ENCODE data around the gene GPT2.

The GPT2 gene

DNA sequence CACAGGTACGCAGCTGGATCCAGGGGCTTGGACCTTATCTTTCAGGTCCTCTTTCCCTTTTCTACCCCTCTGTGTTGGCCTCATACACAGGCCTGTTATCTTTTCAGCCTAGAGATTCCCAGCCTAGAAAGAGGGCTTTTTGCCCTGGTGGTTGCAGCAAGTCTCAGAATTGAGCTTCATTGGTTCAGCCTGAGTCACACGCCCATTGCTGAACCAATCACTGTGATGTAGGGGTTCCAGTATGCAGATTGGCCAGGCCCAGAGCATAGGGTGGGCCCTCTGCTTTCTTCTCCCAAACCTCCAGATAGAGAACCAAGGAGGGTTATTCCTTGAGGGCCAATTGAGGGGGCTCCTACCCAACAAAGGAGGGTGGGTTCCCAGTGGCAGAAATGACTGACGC is 32.8 kb downstream of the GPT2 start:
- peaks cover 93% of the 10 kb centered on the region for H3K36me3 ChIP-seq (ENCODE audit: control insufficient read depth, insufficient read depth, low read length, severe bottlenecking)

DNA sequence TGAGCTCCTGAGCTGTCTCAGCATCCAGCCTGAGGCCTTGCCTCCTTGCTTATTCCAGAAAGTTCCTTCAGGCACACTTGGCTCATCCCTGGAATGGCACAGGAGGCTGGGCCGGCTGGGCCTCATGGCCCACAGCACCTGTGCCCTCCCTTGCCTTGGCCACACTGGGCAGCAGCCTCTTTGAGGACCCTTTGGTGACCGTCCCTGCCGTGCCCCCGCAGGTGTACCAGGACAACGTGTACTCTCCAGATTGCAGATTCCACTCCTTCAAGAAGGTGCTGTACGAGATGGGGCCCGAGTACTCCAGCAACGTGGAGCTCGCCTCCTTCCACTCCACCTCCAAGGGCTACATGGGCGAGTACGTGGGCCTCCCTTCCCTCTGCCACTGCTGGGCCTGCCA is 34.2 kb downstream of the GPT2 start:
- H3K9ac ChIP-seq (ENCODE audit: low read length) = no peak overlapping the region
- H3K4me3 ChIP-seq (ENCODE audit: low read length) = no peak overlapping the region
- no peaks in the 10 kb centered on the region for H3K9me3 ChIP-seq (ENCODE audit: control insufficient read depth, low read length)
- DNase-seq (ENCODE audit: low read depth) = no peak
- H3K4me1 ChIP-seq (ENCODE audit: control insufficient read depth, insufficient read depth, low read length) = no peaks in the 10 kb centered on the region
- H3K36me3 ChIP-seq (ENCODE audit: control insufficient read depth, insufficient read depth, low read length, severe bottlenecking) = peaks cover 93% of the 10 kb centered on the region
- no peaks in the 10 kb centered on the region for H3K27me3 ChIP-seq (replicated peaks; ENCODE audit: control insufficient read depth, insufficient read depth, low read length)

More for the DNA sequence above, 32.8 kb downstream of the GPT2 start:
- Histone ChIP-seq H3K9me3 (ENCODE audit: control insufficient read depth, low read length) (no peaks in the 10 kb centered on the region), H3K4me1 (ENCODE audit: control insufficient read depth, insufficient read depth, low read length) (no peaks in the 10 kb centered on the region), H3K9ac (ENCODE audit: low read length) (no peak overlapping the region), H3K27me3 (replicated peaks; ENCODE audit: control insufficient read depth, insufficient read depth, low read length) (no peaks in the 10 kb centered on the region), H3K4me3 (ENCODE audit: low read length) (no peak overlapping the region)
- no peak for DNase-seq (ENCODE audit: low read depth)

DNA sequence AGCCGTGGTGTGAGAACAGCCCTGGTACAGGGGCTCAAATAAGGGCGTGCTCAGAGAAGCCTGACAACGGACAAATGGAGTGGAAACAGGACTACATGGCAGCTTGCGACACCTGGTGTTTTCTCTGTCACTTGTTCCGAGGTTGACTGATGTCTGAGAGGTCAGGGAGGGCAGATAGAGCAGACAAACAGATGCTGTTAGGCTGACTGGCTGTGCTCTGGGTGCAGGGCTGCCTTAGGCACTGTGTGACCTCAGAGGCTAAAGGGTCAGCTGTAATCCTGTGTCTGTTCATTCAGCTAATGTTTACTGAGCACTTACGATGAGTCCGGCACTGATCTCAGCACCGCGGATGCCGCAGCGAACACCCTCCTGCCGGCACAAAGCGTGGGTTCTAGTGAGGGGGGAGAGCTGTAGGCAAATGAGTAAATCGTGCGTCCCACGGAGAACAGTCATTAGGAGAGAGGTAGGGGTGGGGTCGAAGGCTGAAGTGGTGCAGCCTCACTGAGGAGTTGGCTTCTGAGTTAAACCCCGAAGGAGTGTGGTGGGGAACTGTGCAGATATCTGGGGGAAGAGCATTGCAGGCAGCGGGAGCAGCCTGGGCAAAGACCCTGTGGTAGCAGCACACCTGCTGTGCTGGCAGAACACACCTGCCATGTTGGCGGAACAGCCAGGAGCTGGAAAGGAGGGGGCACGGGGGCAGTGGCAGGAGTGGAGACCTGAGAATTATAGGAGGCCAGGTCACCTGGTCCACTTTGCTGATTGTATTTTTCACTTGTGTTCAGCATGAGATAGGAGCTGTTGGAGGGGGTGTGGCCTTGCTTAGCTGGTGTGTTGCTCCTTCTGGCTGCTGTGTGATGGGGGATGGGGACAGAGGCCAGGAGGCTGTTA is 35.0 kb downstream of the GPT2 start:
- Histone ChIP-seq H3K4me3 (ENCODE audit: low read length) (no peak overlapping the region), H3K9me3 (ENCODE audit: control insufficient read depth, low read length) (no peaks in the 10 kb centered on the region), H3K4me1 (ENCODE audit: control insufficient read depth, insufficient read depth, low read length) (no peaks in the 10 kb centered on the region), H3K9ac (ENCODE audit: low read length) (no peak overlapping the region), H3K36me3 (ENCODE audit: control insufficient read depth, insufficient read depth, low read length, severe bottlenecking) (peaks cover 93% of the 10 kb centered on the region), H3K27me3 (replicated peaks; ENCODE audit: control insufficient read depth, insufficient read depth, low read length) (no peaks in the 10 kb centered on the region)
- DNase-seq (ENCODE audit: low read depth) = no peak

DNA sequence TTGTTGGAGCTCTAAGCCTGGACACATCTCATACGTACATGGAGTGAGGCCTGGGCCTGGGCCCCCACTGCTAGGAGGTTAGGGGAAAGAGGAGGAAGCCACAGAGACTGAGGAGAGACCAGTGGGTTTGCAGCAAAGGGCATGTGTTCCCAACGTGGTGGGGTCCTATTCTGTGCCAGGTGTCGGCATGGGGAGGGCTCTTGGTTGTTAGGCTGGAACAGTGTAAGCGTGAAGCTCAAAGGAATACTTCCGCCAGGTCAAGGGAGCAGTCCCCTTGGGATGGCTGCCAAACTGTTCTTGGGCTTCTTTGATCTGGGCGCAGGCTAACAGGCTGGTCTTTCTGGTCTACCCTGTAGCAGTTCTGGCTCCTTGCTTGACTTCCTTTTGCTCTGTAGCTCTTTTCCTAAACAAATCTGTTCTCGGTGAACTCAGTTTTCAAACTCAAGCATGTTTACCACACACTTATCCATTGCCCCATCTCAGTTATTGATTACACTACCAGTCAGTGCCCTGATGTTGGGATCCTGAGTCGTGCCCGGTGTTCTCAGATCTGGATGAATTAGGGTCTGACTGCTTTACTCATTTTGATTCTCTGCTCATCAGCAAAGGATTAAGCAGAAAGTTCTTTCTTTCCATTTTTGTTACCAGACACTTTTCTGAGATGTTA is 36.4 kb downstream of the GPT2 start:
- no peak for DNase-seq (ENCODE audit: low read depth)
- H3K4me1 ChIP-seq (ENCODE audit: control insufficient read depth, insufficient read depth, low read length) = no peaks in the 10 kb centered on the region
- H3K9me3 ChIP-seq (ENCODE audit: control insufficient read depth, low read length) = no peaks in the 10 kb centered on the region
- H3K36me3 ChIP-seq (ENCODE audit: control insufficient read depth, insufficient read depth, low read length, severe bottlenecking) = peaks cover 89% of the 10 kb centered on the region
- H3K9ac ChIP-seq (ENCODE audit: low read length) = no peak overlapping the region
- no peaks in the 10 kb centered on the region for H3K27me3 ChIP-seq (replicated peaks; ENCODE audit: control insufficient read depth, insufficient read depth, low read length)
- H3K4me3 ChIP-seq (ENCODE audit: low read length) = no peak overlapping the region

DNA sequence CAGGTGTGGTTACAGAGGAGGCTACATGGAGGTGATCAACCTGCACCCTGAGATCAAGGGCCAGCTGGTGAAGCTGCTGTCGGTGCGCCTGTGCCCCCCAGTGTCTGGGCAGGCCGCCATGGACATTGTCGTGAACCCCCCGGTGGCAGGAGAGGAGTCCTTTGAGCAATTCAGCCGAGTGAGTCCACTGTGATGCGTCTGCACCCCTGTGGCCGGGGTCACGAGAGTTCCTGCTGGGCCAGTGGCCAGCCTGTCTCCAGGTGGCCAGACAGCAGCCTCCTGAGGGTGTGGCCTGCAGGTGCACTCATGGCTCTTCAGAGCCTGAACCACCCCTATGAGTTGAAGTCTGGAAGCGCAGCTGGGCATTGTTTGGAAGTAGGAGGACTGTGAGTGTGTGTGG is 38.1 kb downstream of the GPT2 start:
- Histone ChIP-seq H3K9me3 (ENCODE audit: control insufficient read depth, low read length) (no peaks in the 10 kb centered on the region), H3K36me3 (ENCODE audit: control insufficient read depth, insufficient read depth, low read length, severe bottlenecking) (peaks cover 88% of the 10 kb centered on the region), H3K4me1 (ENCODE audit: control insufficient read depth, insufficient read depth, low read length) (no peaks in the 10 kb centered on the region)

DNA sequence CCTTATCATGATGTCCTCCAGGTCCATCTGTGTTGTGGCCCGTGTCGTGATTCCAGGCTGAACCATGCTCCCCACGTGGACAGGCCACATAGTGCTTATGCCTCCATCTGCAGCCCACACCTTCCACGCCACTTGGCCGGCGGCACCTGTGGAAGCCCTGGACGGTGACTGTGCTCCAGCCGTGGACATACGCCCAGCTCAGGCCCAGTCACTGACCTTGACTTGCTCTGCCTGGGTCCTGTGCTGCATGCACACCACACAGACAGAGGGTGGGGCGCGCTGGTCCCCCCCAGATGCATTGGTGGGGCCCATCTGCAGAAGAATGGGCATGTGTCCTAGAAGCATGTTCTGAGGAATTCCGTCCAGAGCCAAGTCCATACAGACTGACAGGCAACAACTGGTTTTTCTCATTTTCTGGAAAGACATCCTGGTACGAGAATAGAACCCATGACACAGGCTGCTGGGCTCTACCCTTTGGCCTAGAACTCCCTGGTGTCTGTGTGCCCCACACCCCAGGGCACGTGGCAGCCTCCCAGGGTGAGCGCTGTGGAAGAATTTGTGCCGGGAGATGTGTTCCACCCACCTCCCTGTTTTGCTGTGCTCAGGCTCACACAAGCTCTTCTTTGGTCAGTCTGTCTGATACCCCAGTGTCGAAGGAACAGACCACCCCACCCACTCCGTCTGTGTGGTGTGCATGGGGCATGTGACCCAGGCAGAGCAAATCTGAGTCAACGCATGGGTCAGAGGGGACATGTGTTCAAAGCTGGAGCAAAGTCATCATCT is 39.5 kb downstream of the GPT2 start:
- DNase-seq (ENCODE audit: low read depth) = no peak
- H3K9me3 ChIP-seq (ENCODE audit: control insufficient read depth, low read length) = no peaks in the 10 kb centered on the region
- H3K4me1 ChIP-seq (ENCODE audit: control insufficient read depth, insufficient read depth, low read length) = no peaks in the 10 kb centered on the region
- H3K27me3 ChIP-seq (replicated peaks; ENCODE audit: control insufficient read depth, insufficient read depth, low read length) = no peaks in the 10 kb centered on the region
- H3K4me3 ChIP-seq (ENCODE audit: low read length) = no peak overlapping the region
- H3K9ac ChIP-seq (ENCODE audit: low read length) = no peak overlapping the region
- H3K36me3 ChIP-seq (ENCODE audit: control insufficient read depth, insufficient read depth, low read length, severe bottlenecking) = peaks cover 89% of the 10 kb centered on the region

More for the DNA sequence above, 38.1 kb downstream of the GPT2 start:
- Histone ChIP-seq H3K27me3 (replicated peaks; ENCODE audit: control insufficient read depth, insufficient read depth, low read length) (no peaks in the 10 kb centered on the region), H3K4me3 (ENCODE audit: low read length) (no peak overlapping the region), H3K9ac (ENCODE audit: low read length) (no peak overlapping the region)
- DNase-seq (ENCODE audit: low read depth) = no peak

DNA sequence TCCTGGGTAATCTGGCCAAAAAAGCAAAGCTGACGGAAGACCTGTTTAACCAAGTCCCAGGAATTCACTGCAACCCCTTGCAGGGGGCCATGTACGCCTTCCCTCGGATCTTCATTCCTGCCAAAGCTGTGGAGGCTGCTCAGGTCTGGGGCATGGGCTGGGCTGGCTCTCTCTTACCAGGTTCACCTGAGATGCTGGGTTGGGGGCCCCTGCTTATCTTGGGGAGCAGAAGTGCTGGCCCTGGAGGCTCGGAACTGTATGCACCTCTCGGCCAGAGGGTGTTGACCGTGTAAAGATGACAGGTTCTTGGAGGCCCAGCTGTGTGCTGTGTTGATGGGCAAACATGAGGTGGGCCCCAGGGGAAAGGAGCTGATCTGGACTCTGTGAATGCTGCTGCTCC is 40.2 kb downstream of the GPT2 start:
- Histone ChIP-seq H3K27me3 (replicated peaks; ENCODE audit: control insufficient read depth, insufficient read depth, low read length) (no peaks in the 10 kb centered on the region), H3K4me3 (ENCODE audit: low read length) (no peak overlapping the region), H3K4me1 (ENCODE audit: control insufficient read depth, insufficient read depth, low read length) (no peaks in the 10 kb centered on the region), H3K9ac (ENCODE audit: low read length) (no peak overlapping the region), H3K36me3 (ENCODE audit: control insufficient read depth, insufficient read depth, low read length, severe bottlenecking) (peaks cover 89% of the 10 kb centered on the region), H3K9me3 (ENCODE audit: control insufficient read depth, low read length) (no peaks in the 10 kb centered on the region)
- DNase-seq (ENCODE audit: low read depth) = no peak

DNA sequence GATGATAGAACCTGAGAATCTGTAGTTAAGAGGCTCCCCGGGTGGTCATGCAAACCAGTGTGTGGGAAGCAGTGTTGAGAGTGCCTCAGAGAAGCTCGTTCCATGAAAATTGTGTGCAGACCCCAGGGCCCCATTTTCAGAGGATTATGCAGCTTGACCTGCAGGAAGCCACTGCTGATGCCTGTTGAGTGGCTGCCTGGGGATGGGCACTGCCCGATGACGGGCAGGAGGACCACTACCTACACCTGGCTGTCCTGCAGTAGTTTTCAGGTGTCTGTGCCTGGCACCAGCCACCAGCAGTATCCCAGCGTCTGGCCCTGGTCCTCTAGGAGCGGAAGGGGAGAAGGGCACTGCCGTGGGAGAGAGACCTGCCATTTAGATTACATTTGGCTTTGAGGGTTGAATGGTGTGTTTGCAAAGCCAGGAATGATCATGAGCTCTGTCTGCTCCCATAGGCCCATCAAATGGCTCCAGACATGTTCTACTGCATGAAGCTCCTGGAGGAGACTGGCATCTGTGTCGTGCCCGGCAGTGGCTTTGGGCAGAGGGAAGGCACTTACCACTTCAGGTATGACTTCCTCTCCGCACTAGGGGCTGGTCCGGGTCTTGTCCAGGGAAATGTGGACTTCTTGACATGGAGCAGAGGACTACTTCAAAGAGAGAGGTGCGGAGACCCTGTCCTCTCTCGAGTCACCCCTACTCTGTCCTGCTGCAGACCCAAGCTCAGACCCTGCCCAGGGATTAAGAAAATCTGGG is 42.5 kb downstream of the GPT2 start:
- H3K9ac ChIP-seq (ENCODE audit: low read length) = no peak overlapping the region
- no peak overlapping the region for H3K4me3 ChIP-seq (ENCODE audit: low read length)
- H3K36me3 ChIP-seq (ENCODE audit: control insufficient read depth, insufficient read depth, low read length, severe bottlenecking) = peaks cover 81% of the 10 kb centered on the region
- H3K9me3 ChIP-seq (ENCODE audit: control insufficient read depth, low read length) = no peaks in the 10 kb centered on the region
- no peaks in the 10 kb centered on the region for H3K4me1 ChIP-seq (ENCODE audit: control insufficient read depth, insufficient read depth, low read length)
- no peak for DNase-seq (ENCODE audit: low read depth)
- H3K27me3 ChIP-seq (replicated peaks; ENCODE audit: control insufficient read depth, insufficient read depth, low read length) = no peaks in the 10 kb centered on the region

DNA sequence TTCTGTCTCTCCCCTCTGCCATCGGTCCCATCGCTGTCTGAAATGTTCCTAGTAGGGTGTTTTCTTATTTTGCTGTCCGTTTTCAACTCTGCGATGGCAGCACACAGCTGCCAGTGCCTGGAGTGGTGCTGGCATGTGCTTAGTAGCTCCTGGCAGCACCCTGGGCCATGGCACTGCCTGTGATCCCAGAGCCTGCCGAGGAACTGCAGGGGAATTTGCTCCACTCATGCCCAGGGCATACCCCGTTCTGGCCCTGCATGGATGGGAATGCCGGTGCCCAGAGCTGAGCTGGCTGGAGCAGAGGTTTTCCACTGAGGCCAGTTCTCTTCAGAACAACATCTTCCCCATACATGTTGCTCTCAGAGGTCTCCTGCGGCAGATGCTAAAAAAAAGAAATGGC is 43.1 kb downstream of the GPT2 start:
- no peaks in the 10 kb centered on the region for H3K27me3 ChIP-seq (replicated peaks; ENCODE audit: control insufficient read depth, insufficient read depth, low read length)
- H3K9ac ChIP-seq (ENCODE audit: low read length) = no peak overlapping the region
- H3K4me1 ChIP-seq (ENCODE audit: control insufficient read depth, insufficient read depth, low read length) = no peaks in the 10 kb centered on the region
- H3K4me3 ChIP-seq (ENCODE audit: low read length) = no peak overlapping the region
- peaks cover 74% of the 10 kb centered on the region for H3K36me3 ChIP-seq (ENCODE audit: control insufficient read depth, insufficient read depth, low read length, severe bottlenecking)
- no peaks in the 10 kb centered on the region for H3K9me3 ChIP-seq (ENCODE audit: control insufficient read depth, low read length)
- DNase-seq (ENCODE audit: low read depth) = no peak

DNA sequence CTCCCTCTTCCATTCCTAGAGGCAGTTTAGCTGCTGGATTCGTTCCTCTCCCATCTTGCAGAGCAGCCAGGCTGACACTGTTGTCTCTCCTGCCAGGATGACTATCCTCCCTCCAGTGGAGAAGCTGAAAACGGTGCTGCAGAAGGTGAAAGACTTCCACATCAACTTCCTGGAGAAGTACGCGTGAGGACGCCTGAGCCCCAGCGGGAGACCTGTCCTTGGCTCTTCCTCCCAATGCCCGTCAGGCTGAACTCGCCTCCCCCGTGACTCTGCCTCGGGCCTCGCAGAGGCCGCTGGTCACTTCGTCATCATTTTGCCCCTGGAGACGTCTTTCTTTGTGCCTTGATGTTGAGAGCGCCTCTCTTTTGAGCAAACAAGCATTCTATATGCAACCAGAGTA is 44.6 kb downstream of the GPT2 start:
- H3K9me3 ChIP-seq (ENCODE audit: control insufficient read depth, low read length) = no peaks in the 10 kb centered on the region
- peaks cover 59% of the 10 kb centered on the region for H3K36me3 ChIP-seq (ENCODE audit: control insufficient read depth, insufficient read depth, low read length, severe bottlenecking)
- H3K4me3 ChIP-seq (ENCODE audit: low read length) = no peak overlapping the region
- H3K9ac ChIP-seq (ENCODE audit: low read length) = no peak overlapping the region
- no peaks in the 10 kb centered on the region for H3K4me1 ChIP-seq (ENCODE audit: control insufficient read depth, insufficient read depth, low read length)
- H3K27me3 ChIP-seq (replicated peaks; ENCODE audit: control insufficient read depth, insufficient read depth, low read length) = no peaks in the 10 kb centered on the region
- DNase-seq (ENCODE audit: low read depth) = no peak

All from adipocyte (in vitro differentiated cells).